ENCODE results near the gene EHMT1. TPM values are rescaled to one million over a fixed set of nuclear protein-coding genes. Genes with fewer than 3 reads are reported as not detected.

Gene EHMT1
- total RNA-seq, 6 experiments from 2014 or later = 41.0 to 116 (median 46.9) TPM

DNA sequence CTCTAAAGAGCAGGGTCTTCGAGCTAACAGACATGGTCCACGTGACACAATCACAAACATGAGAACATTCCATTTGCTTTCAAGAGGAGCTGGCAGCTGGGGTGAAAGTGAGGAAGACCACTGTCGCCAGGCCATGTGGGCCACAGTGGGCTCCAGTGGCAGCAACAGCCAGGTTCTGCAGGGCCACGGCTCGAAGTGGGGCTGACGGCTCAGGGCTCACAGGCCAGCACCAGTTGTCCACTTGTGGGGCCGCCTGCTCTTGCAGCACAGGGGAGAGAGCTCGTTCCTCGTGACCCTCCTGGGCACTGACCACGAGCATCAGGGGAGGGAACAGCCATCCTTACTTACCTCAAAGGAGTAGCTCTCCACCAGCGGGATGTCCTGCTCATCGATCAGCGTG, 30.5 kb upstream of the EHMT1 start:
- Mint-ChIP-seq H3K27ac (no peak overlapping the region; the same call in 1 of the 2 replicates), H3K9me3 (no peaks in the 10 kb centered on the region), H3K36me3 (ENCODE audit: low read depth) (peaks cover 9% of the 10 kb centered on the region), H3K4me3 (no peak overlapping the region), H3K4me1 (ENCODE audit: low read depth) (peaks cover 19% of the 10 kb centered on the region), H3K27me3 (ENCODE audit: insufficient read depth) (no peaks in the 10 kb centered on the region; the same call in 1 of the 2 replicates)
- TF ChIP-seq CTCF (IDR thresholded peaks at IDR 0.05) = no peak
- DNase-seq = no peak

- Mint-ChIP-seq H3K27ac (no peak overlapping the region; the same call in none of the 2 replicates), H3K4me3 (peak overlapping the region; percentile 90), H3K36me3 (ENCODE audit: low read depth) (peaks cover 9% of the 10 kb centered on the region), H3K9me3 (no peaks in the 10 kb centered on the region), H3K4me1 (ENCODE audit: low read depth) (peaks cover 19% of the 10 kb centered on the region), H3K27me3 (ENCODE audit: insufficient read depth) (no peaks in the 10 kb centered on the region; the same call in 1 of the 2 replicates)
- TF ChIP-seq CTCF (IDR thresholded peaks at IDR 0.05) = no peak
- DNase-seq = no peak
These were observed 29.9 kb upstream of the EHMT1 start for GRCh38 chr9:137588891-137589290.

DNA sequence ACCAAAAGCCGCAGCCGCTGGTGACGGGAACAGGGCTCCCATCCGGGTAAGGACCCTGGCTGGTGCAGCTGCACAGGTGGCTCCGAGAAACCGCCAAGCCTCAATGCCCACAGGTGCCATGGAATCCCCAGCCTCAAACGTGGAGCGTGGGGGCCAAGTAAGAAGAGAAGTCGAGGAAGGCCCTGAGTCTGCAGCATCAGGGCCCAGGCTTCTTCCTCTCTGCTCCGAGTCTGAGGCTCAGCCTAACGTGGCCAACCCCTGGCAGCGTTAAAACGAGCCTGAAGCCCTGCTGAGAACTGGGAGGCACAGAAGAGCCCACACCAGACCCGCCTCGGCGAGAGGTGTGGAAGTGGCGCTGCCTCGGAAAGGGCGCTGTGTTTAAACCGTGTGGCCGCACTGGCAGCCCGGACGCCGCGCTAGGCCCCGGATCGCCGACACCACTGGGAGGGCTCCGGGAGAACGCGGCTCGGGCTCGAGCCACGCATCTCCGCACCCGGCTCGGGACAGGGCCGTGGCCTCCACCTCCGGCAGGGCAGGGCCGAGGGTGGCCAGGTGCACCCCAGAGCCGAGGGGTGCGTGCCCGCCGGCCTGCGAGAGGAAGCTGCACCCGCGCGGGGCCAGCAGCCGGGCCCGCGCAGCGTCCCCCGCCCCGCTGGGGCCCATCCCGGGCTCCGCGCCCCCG, 29.2 kb upstream of the EHMT1 start:
- Mint-ChIP-seq H3K4me1 (ENCODE audit: low read depth) (peaks cover 19% of the 10 kb centered on the region), H3K4me3 (peak overlapping the region; percentile 90), H3K9me3 (no peaks in the 10 kb centered on the region), H3K36me3 (ENCODE audit: low read depth) (peaks cover 9% of the 10 kb centered on the region), H3K27ac (peak overlapping the region; percentile 66), H3K27me3 (ENCODE audit: insufficient read depth) (no peaks in the 10 kb centered on the region; the same call in 1 of the 2 replicates)
- no peak for DNase-seq
- TF ChIP-seq CTCF (IDR thresholded peaks at IDR 0.05) = no peak

- H3K4me3 Mint-ChIP-seq = no peak overlapping the region
These were observed 28.7 kb upstream of the EHMT1 start for GRCh38 chr9:137590123-137590468.

More at GRCh38 chr9:137590123-137590468, 28.7 kb upstream of the EHMT1 start:
- Mint-ChIP-seq H3K36me3 (ENCODE audit: low read depth) (peaks cover 9% of the 10 kb centered on the region), H3K27me3 (ENCODE audit: insufficient read depth) (no peaks in the 10 kb centered on the region; the same call in 1 of the 2 replicates), H3K9me3 (no peaks in the 10 kb centered on the region), H3K27ac (no peak overlapping the region), H3K4me1 (ENCODE audit: low read depth) (peaks cover 19% of the 10 kb centered on the region)
- TF ChIP-seq CTCF (IDR thresholded peaks at IDR 0.05) = no peak
- DNase-seq = no peak

Measured in HFFc6 (cell line).